HG03558 (cell line): Measurements from ENCODE around the gene SLC25A2.
"Not testable (repeated sequence)": the region's sequence is repeated elsewhere in the genome, so short reads cannot be mapped to it uniquely, and the experiment has no call there.

Experiments
- ATAC-seq: cut with Tn5 transposase; IDR thresholded peaks from one replicate; pipeline ENCODE4 v1.9.1; 2021; ENCODE audit warnings: moderate number of reproducible peaks; ENCODE audit not compliant: unreplicated experiment; ENCODE audit errors: extremely low read depth

Gene SLC25A2

DNA sequence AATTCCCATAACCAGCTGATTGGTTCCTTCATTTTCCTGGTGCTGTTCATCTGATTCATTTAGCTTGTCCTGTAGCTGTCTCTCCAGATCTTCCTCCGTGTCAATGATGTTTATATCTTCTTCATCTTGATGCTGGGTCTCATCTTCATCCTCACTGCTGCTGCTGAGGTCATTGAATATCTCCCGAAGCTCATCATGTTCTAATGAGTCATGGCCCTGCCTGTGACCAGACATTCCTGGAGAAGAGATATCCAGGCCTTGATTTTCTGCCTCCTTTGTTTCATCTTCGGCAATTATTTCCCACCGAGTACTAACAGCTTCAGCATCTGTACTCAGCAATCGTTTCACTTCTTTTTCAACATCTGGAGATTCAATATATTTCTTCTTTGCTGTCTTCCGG is 15.4 kb upstream of the SLC25A2 start:
- ATAC-seq = no peak

DNA sequence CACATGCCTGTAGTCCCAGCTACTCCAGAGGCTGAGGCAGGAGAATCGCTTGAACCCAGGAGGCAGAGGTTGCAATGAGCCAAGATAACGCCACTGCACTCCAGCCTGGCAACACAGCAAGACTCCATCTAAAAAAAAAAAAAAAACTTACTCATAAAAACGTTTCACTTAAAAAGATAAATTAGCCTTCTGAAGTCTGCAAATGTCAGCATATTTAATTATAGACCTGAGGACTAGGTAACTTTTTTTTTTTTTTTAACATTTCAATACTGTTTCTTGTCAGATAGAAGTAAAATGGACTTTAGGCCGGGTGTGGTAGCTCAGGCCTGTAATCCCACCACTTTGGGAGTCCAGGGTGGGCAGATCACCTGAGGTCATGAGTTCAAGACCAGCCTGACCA is 13.1 kb upstream of the SLC25A2 start:
- not testable (repeated sequence) for ATAC-seq

DNA sequence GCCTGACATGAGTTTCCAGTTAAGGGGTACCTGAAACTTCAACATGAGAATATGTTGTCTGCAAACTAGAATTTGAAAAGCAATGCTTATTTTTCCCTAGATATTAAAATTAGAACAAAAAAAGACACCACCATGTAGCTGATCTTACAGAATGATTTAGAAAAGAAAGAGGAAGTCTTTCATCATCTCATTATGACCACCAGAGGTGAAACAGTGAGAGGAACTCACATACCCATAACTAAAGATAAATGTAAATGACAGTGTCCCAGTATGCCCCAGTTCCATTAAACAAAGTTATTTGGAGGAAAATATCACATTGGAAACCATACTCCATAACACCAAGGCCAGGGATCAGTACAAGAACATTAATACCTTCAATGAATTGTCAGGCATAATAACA is 9.9 kb upstream of the SLC25A2 start:
- ATAC-seq = no peak

DNA sequence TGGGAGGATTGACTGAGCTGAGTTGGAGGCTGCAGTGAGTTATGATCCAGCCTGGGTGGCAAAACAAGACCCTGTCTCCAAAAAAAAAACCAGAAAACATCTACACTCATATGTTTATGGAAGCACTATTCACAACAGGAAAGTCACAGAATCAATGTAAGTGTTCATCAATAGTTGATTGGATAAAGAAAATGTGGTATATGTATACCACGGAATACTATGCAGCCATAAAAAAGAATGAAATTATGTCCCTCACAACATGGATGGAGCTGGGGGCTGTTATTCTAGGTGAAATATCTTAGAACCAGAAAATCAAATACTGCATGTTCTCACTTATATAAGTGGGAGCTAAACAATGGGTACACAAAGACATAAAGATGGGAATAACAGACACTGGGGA is 2.8 kb upstream of the SLC25A2 start:
- no peak for ATAC-seq

DNA sequence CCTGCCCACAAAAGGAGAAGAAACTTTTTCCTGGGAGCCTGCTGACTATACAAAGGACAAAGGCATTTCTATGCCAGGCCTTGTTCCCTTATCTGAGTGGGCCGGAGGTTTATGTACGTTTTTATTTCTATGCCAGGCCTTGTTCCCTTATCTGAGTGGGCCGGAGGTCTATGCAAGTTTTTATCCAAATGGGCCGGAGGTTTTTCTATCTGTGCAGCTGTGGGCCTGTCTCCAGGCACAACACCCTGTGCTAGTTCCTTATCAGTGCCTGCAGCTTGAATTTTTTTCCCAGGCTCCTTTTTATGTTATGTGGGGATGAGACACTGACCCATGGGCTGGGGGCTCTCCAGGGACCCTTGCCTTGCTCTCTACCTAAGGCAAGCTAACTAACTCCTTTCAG is 5.5 kb downstream of the SLC25A2 start:
- ATAC-seq = no peak

DNA sequence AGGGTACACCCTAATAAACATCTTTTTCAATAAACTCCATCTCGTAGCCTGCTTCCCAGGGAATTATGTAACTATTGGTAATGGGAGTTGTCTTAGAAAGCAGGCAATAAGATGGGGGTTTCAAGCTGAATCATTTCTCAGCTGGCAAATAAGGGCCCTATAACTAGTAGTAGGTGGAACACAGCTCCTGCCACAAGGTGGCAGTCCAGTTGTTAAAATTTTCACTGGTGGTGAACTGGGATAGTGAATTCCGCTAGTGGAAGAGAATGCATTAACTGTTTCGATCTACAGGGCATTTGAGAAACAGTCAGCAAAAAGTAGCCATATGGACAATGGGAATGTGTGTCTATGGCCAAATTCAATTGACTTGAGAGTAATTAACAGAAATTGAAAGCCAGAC is 30.9 kb downstream of the SLC25A2 start:
- no peak for ATAC-seq

DNA sequence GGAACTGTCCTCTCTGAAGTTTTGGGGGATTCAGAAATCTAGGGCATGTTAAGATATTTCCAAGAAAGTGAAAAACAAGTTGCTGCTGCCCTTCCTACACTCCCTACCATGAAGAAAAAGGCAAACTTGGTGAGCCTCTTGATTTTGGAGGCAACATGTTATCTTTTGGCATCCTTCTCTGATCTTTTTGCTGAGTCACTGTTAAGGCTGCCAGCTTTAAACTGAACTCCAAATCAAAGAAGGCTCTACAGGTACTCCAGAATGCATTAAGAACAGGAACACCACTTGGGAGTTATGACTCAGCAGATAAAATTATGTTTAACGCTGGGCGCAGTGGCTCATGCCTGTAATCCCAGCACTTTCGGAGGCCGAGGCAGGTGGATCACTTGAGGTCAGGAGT is 34.7 kb downstream of the SLC25A2 start:
- ATAC-seq = no peak

DNA sequence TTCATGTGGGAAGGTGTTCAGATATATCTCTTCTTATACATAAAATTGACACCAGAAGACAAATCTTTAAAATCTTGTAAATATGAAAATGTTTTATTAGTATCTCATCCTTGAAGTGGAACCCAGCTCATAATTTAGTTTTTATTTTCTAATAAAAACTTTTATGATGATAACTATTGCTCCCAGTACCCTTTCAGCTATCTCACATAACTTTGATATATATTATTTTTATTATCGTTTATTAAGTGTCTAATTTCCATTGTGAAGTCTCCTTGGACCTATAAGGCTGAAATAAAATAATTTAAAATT is 42.7 kb downstream of the SLC25A2 start:
- no peak for ATAC-seq

DNA sequence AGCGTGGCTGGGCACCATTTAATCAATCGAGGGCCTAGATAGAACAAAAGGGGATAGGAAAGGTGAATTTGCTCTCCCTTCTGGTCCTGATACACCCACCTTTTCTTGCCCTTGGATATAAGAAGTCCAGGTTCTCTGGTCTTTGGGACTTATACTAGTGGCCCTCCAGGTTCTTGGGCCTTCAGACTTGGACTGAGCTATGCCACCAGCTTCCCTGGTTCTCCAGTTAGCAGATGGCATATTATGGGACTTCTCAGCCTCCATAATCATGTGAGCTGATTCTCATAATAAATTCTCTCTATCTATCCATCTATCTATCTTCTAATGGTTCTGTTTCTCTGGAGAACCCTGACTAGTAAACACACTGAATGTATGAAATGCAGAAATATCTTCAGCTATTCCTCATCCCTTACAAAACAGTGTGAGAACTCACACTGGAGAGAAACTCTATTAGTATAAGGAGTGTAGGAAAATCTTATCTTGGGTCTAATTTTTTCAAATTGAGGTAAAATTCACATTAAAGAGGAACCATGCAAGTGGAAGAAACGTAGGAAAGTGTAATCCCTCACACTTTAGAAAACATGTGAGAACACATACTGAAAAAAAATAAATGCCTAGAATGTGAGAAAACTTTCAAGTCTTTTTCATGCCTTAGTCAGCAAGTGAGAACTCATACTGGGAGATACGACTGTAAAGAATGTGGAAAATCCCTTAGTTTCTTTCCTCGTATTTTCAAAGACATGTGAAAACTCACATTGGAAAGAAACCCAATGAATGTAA is 43.2 kb downstream of the SLC25A2 start:
- ATAC-seq = no peak

DNA sequence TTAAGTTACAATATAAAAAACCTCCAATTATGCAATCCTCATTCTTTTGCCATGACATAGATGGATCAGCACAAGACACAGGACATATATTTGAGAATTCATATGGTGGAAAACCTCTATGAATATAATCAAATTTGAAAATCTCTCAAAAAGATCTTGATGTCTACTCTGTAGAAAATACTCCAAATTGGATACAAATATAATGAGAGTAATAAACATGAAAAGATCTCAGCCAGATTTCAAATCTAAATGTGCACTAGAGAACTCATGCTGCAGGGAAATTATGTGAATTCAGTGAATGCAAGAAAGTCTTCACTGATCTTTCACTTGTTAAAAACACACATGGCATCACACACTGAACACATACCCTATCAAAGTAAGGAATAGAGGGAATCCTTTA is 44.9 kb downstream of the SLC25A2 start:
- ATAC-seq = no peak

DNA sequence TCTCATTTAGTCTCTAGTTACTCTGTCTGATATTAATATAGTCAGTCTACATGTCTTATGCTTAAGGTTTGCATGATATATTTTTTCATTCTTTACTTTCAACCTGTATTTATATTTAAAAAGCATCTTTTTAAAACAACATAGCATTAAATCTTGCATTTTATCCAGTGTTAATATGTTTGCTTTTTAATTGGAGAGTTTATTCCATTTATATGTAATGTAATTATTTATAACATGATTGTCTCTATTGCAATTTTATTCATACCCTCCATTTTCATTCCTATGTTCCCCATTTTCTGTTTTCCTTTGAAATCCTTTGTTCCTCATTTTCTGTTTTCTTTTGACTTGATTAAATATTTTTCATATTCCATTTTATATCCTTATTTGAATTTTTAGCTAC is 45.4 kb downstream of the SLC25A2 start:
- no peak for ATAC-seq
